GM08714 (cell line): Measurements from ENCODE around the gene SLX1A.
"Not testable (repeated sequence)": the region's sequence is repeated elsewhere in the genome, so short reads cannot be mapped to it uniquely, and the experiment has no call there.

ENCODE experiments used
- H3K4me3 ChIP-seq: fragments of 200-500 bp; sonication (Bioruptor generic); 2 replicates; pipeline ENCODE4 v1.5.1; 2014; ENCODE audit warnings: mild to moderate bottlenecking, low read length, inconsistent platforms
- ZNF274 ChIP-seq: IDR thresholded peaks from 2 replicates; pipeline ENCODE4 v1.6.1; 2012; ENCODE audit warnings: mild to moderate bottlenecking, low read depth, low read length

SLX1A gene

GRCh38 chr16:30179195-30179594, 14.5 kb upstream of the SLX1A start:
- TF ChIP-seq ZNF274 = no peak

GRCh38 chr16:30179931-30180330, 13.7 kb upstream of the SLX1A start:
- TF ChIP-seq ZNF274 = no peak
- H3K4me3 ChIP-seq = no peak overlapping the region

More at GRCh38 chr16:30179195-30179594, 14.5 kb upstream of the SLX1A start:
- H3K4me3 ChIP-seq = no peak overlapping the region

- H3K4me3 ChIP-seq = no peak overlapping the region
- TF ChIP-seq ZNF274 = no peak
These were observed 12.9 kb upstream of the SLX1A start for GRCh38 chr16:30180741-30181140.

GRCh38 chr16:30183233-30184095, 10.2 kb upstream of the SLX1A start, which contains the start of gene CORO1A:
Gene CORO1A (plus strand): TSS chr16:30183602. CDS start chr16:30185210, 1,608 bp downstream.
- no peak for TF ChIP-seq ZNF274
- H3K4me3 ChIP-seq = peak within 1 kb of the TSS; percentile 77

- H3K4me3 ChIP-seq = peak overlapping the region; percentile 77
- TF ChIP-seq ZNF274 = no peak
These were observed 9.4 kb upstream of the SLX1A start for GRCh38 chr16:30184096-30184890.

- H3K4me3 ChIP-seq = peak overlapping the region; percentile 77
- TF ChIP-seq ZNF274 = no peak
These were observed 8.6 kb upstream of the SLX1A start for GRCh38 chr16:30184891-30185682.

GRCh38 chr16:30185683-30186421, 7.8 kb upstream of the SLX1A start:
- H3K4me3 ChIP-seq = peak overlapping the region; percentile 77; the same call in 1 of the 2 replicates
- TF ChIP-seq ZNF274 = no peak

- no peak for TF ChIP-seq ZNF274
- peak overlapping the region; percentile 61; the same call in 1 of the 2 replicates for H3K4me3 ChIP-seq
These were observed 7.3 kb upstream of the SLX1A start for GRCh38 chr16:30186444-30186781.

- H3K4me3 ChIP-seq = peak overlapping the region; percentile 61; the same call in 1 of the 2 replicates
- no peak for TF ChIP-seq ZNF274
These were observed 6.7 kb upstream of the SLX1A start for GRCh38 chr16:30186782-30187555.

- no peak overlapping the region; the same call in 1 of the 2 replicates for H3K4me3 ChIP-seq
These were observed 6.2 kb upstream of the SLX1A start for GRCh38 chr16:30187556-30187865.

GRCh38 chr16:30187971-30188561, 5.6 kb upstream of the SLX1A start:
- H3K4me3 ChIP-seq = no peak overlapping the region
- TF ChIP-seq ZNF274 = no peak

More at GRCh38 chr16:30187556-30187865, 6.2 kb upstream of the SLX1A start:
- TF ChIP-seq ZNF274 = no peak

- not testable (repeated sequence) for H3K4me3 ChIP-seq
These were observed 2.5 kb upstream of the SLX1A start for GRCh38 chr16:30191158-30191557.

GRCh38 chr16:30193098-30193497, 577 bp upstream of the SLX1A start:
- H3K4me3 ChIP-seq = not testable (repeated sequence)

GRCh38 chr16:30194172-30194925, 674 bp downstream of the SLX1A start:
- peak overlapping the region; percentile 39; the same call in 1 of the 2 replicates for H3K4me3 ChIP-seq

- not testable (repeated sequence) for H3K4me3 ChIP-seq
These were observed 3.3 kb downstream of the SLX1A start for GRCh38 chr16:30197001-30197400.

- not testable (repeated sequence) for H3K4me3 ChIP-seq
These were observed 5.4 kb downstream of the SLX1A start, which contains the start of gene SULT1A3 for GRCh38 chr16:30199049-30199448. Gene SULT1A3 (plus strand): TSS chr16:30199255. CDS start chr16:30200729, 1,474 bp downstream.

GRCh38 chr16:30199608-30200343, 6.1 kb downstream of the SLX1A start:
- H3K4me3 ChIP-seq = not testable (repeated sequence)
